Activated naive CD4-positive, alpha-beta T cell treated with anti-CD3 and anti-CD28 coated beads for 36 hours (primary cell): ENCODE measurements around the gene DMRT2. TPM values are rescaled to one million over a fixed set of nuclear protein-coding genes. Genes with fewer than 3 reads are reported as not detected.

Experiments used
- CTCF ChIA-PET: fragments of 350-600 bp; sonication (Branson Sonifier 250); formaldehyde crosslinking; loops from one replicate; lab custom pipeline; 2021; ENCODE audit warnings: antibody characterized with exemption; lab: Charles Lee
- DNase-seq: peaks from one replicate; pipeline ENCODE4 v3.0.0-alpha.2; 2020
- H3K27ac Mint-ChIP-seq: one replicate; pipeline ENCODE4 v1.8.0; 2021; ENCODE audit warnings: mild to moderate bottlenecking, mixed read lengths
- H3K27me3 Mint-ChIP-seq: one replicate; pipeline ENCODE4 v1.8.0; 2021; ENCODE audit warnings: low read depth, mixed read lengths
- H3K36me3 Mint-ChIP-seq: one replicate; pipeline ENCODE4 v1.8.0; 2021; ENCODE audit warnings: low read depth, mixed read lengths
- H3K4me1 Mint-ChIP-seq: one replicate; pipeline ENCODE4 v1.8.0; 2021; ENCODE audit warnings: low read depth, mixed read lengths
- H3K4me3 Mint-ChIP-seq: one replicate; pipeline ENCODE4 v1.8.0; 2021; ENCODE audit warnings: mild to moderate bottlenecking, moderate library complexity, mixed read lengths
- H3K9me3 Mint-ChIP-seq: one replicate; pipeline ENCODE4 v1.8.0; 2021; ENCODE audit warnings: mixed read lengths
- intact Hi-C: fragments of 100-400 bp; cut with micrococcal nuclease; formaldehyde crosslinking; loops from one replicate; pipeline ENCODE4 v1.15.1; 2023
- total RNA-seq, 2 experiments: library from RNA; stranded (reverse); gene quantifications; one replicate each; pipeline ENCODE4 v1.2.3, GENCODE V29; 2021

Gene DMRT2
- total RNA-seq, 2 experiments from 2014 or later: not detected

- intact Hi-C loops: loop anchor here (1.0 to 10.0 kb wide), 3 partner anchors 76 to 1107 kb away; partner anchors contain the start of gene SMARCA2
- no peak overlapping the region for H3K27ac Mint-ChIP-seq
- H3K4me1 Mint-ChIP-seq: peaks cover 68% of the 10 kb centered on the region
- CTCF ChIA-PET: interaction anchor here (0.6 kb wide), 2 partner anchors 12 to 546 kb away, joined by 3 read pairs; no protein-coding TSS in a partner anchor
- DNase-seq: no peak
- peaks cover 92% of the 10 kb centered on the region for H3K27me3 Mint-ChIP-seq
- no peaks in the 10 kb centered on the region for H3K36me3 Mint-ChIP-seq
- H3K4me3 Mint-ChIP-seq: peak overlapping the region; percentile 77
- H3K9me3 Mint-ChIP-seq: no peaks in the 10 kb centered on the region
Observed at GRCh38 chr9:1048231-1048619, 1.9 kb upstream of the DMRT2 start.

- Mint-ChIP-seq H3K4me1 (peaks cover 63% of the 10 kb centered on the region), H3K36me3 (no peaks in the 10 kb centered on the region), H3K9me3 (no peaks in the 10 kb centered on the region), H3K27ac (peak overlapping the region; percentile 18), H3K4me3 (peak overlapping the region; percentile 77), H3K27me3 (peaks cover 92% of the 10 kb centered on the region)
- DNase-seq: peak; percentile 19
- CTCF ChIA-PET: no interaction called here
- intact Hi-C loops: loop anchor here (1.0 to 10.0 kb wide), 3 partner anchors 77 to 1106 kb away; partner anchors contain the start of gene SMARCA2
Observed at GRCh38 chr9:1048811-1049210, 1.3 kb upstream of the DMRT2 start.

GRCh38 chr9:1049641-1050040 is 516 bp upstream of the DMRT2 start:
- peak; percentile 29 for DNase-seq
- CTCF ChIA-PET: interaction anchor here (0.5 kb wide), 1 partner anchor 1037 kb away, joined by 3 read pairs; no protein-coding TSS in a partner anchor
- H3K9me3 Mint-ChIP-seq: no peaks in the 10 kb centered on the region
- H3K27me3 Mint-ChIP-seq: peaks cover 89% of the 10 kb centered on the region
- no peak overlapping the region for H3K27ac Mint-ChIP-seq
- intact Hi-C loops: loop anchor here (10.0 kb wide), 3 partner anchors 555 to 1105 kb away; partner anchors contain the start of gene SMARCA2
- peaks cover 60% of the 10 kb centered on the region for H3K4me1 Mint-ChIP-seq
- H3K4me3 Mint-ChIP-seq: peak overlapping the region; percentile 53
- no peaks in the 10 kb centered on the region for H3K36me3 Mint-ChIP-seq

GRCh38 chr9:1051210-1051583 is 1.0 kb downstream of the DMRT2 start:
- intact Hi-C loops: loop anchor here (10.0 kb wide), 1 partner anchor 554 kb away; no protein-coding TSS in a partner anchor
- DNase-seq: no peak
- Mint-ChIP-seq H3K27me3 (peaks cover 89% of the 10 kb centered on the region), H3K27ac (no peak overlapping the region), H3K9me3 (no peaks in the 10 kb centered on the region), H3K4me1 (peaks cover 55% of the 10 kb centered on the region), H3K4me3 (peak overlapping the region; percentile 34), H3K36me3 (no peaks in the 10 kb centered on the region)
- CTCF ChIA-PET: no interaction called here

- CTCF ChIA-PET: no interaction called here
- no peaks in the 10 kb centered on the region for H3K9me3 Mint-ChIP-seq
Observed at GRCh38 chr9:1051584-1052275, 1.6 kb downstream of the DMRT2 start.

GRCh38 chr9:1052365-1053281 is 2.5 kb downstream of the DMRT2 start:
- no peak overlapping the region for H3K27ac Mint-ChIP-seq
- CTCF ChIA-PET: interaction anchor here (0.6 to 0.7 kb wide), 2 partner anchors 125 to 281 kb away, joined by 3 to 4 read pairs; no protein-coding TSS in a partner anchor

More at GRCh38 chr9:1051584-1052275, 1.6 kb downstream of the DMRT2 start:
- no peak overlapping the region for H3K27ac Mint-ChIP-seq
- H3K36me3 Mint-ChIP-seq: no peaks in the 10 kb centered on the region
- H3K4me1 Mint-ChIP-seq: peaks cover 52% of the 10 kb centered on the region
- H3K4me3 Mint-ChIP-seq: peak overlapping the region; percentile 61
- DNase-seq: peak; percentile 59
- H3K27me3 Mint-ChIP-seq: peaks cover 88% of the 10 kb centered on the region
- intact Hi-C loops: loop anchor here (10.0 kb wide), 1 partner anchor 553 kb away; no protein-coding TSS in a partner anchor

GRCh38 chr9:1053282-1053621 is 3.1 kb downstream of the DMRT2 start:
- H3K27ac Mint-ChIP-seq: no peak overlapping the region
- no peak for DNase-seq
- CTCF ChIA-PET: interaction anchor here (0.7 kb wide), 1 partner anchor 126 kb away, joined by 3 read pairs; no protein-coding TSS in a partner anchor
- no peaks in the 10 kb centered on the region for H3K9me3 Mint-ChIP-seq
- H3K27me3 Mint-ChIP-seq: peaks cover 76% of the 10 kb centered on the region
- H3K4me3 Mint-ChIP-seq: no peak overlapping the region
- H3K4me1 Mint-ChIP-seq: peaks cover 38% of the 10 kb centered on the region
- intact Hi-C loops: loop anchor here (10.0 kb wide), 1 partner anchor 552 kb away; no protein-coding TSS in a partner anchor
- H3K36me3 Mint-ChIP-seq: no peaks in the 10 kb centered on the region

More at GRCh38 chr9:1052365-1053281, 2.5 kb downstream of the DMRT2 start:
- H3K27me3 Mint-ChIP-seq: peaks cover 83% of the 10 kb centered on the region
- no peak for DNase-seq
- intact Hi-C loops: loop anchor here (10.0 kb wide), 1 partner anchor 552 kb away; no protein-coding TSS in a partner anchor
- H3K36me3 Mint-ChIP-seq: no peaks in the 10 kb centered on the region
- H3K4me1 Mint-ChIP-seq: peaks cover 43% of the 10 kb centered on the region
- no peaks in the 10 kb centered on the region for H3K9me3 Mint-ChIP-seq
- peak overlapping the region; percentile 61 for H3K4me3 Mint-ChIP-seq

GRCh38 chr9:1053986-1054425 is 3.8 kb downstream of the DMRT2 start:
- CTCF ChIA-PET: no interaction called here
- Mint-ChIP-seq H3K4me3 (no peak overlapping the region), H3K27ac (no peak overlapping the region), H3K36me3 (no peaks in the 10 kb centered on the region), H3K27me3 (peaks cover 70% of the 10 kb centered on the region), H3K9me3 (no peaks in the 10 kb centered on the region), H3K4me1 (peaks cover 30% of the 10 kb centered on the region)
- intact Hi-C loops: loop anchor here (10.0 kb wide), 1 partner anchor 551 kb away; no protein-coding TSS in a partner anchor
- no peak for DNase-seq

GRCh38 chr9:1055166-1055565 is 5.0 kb downstream of the DMRT2 start:
- intact Hi-C loops: loop anchor here (10.0 kb wide), 1 partner anchor 550 kb away; no protein-coding TSS in a partner anchor
- Mint-ChIP-seq H3K27ac (no peak overlapping the region), H3K9me3 (no peaks in the 10 kb centered on the region), H3K4me3 (no peak overlapping the region), H3K27me3 (peaks cover 61% of the 10 kb centered on the region), H3K36me3 (no peaks in the 10 kb centered on the region), H3K4me1 (peaks cover 20% of the 10 kb centered on the region)
- CTCF ChIA-PET: interaction anchor here (0.6 to 0.7 kb wide), 2 partner anchors 375 to 841 kb away, joined by 3 to 7 read pairs; no protein-coding TSS in a partner anchor
- DNase-seq: no peak

GRCh38 chr9:1057910-1058309 is 7.8 kb downstream of the DMRT2 start:
- CTCF ChIA-PET: no interaction called here
- no peaks in the 10 kb centered on the region for H3K9me3 Mint-ChIP-seq
- H3K27ac Mint-ChIP-seq: no peak overlapping the region
- peaks cover under 1% of the 10 kb centered on the region for H3K4me1 Mint-ChIP-seq
- H3K4me3 Mint-ChIP-seq: no peak overlapping the region
- intact Hi-C loops: loop anchor here (10.0 kb wide), 1 partner anchor 547 kb away; no protein-coding TSS in a partner anchor
- no peaks in the 10 kb centered on the region for H3K36me3 Mint-ChIP-seq
- peaks cover 48% of the 10 kb centered on the region for H3K27me3 Mint-ChIP-seq
- DNase-seq: no peak

GRCh38 chr9:1058826-1059487 is 8.8 kb downstream of the DMRT2 start:
- Mint-ChIP-seq H3K36me3 (no peaks in the 10 kb centered on the region), H3K27me3 (peaks cover 37% of the 10 kb centered on the region), H3K9me3 (no peaks in the 10 kb centered on the region), H3K27ac (no peak overlapping the region), H3K4me1 (no peaks in the 10 kb centered on the region), H3K4me3 (no peak overlapping the region)
- intact Hi-C loops: loop anchor here (10.0 kb wide), 1 partner anchor 546 kb away; no protein-coding TSS in a partner anchor
- CTCF ChIA-PET: no interaction called here
- no peak for DNase-seq
